GM10266 (cell line): ENCODE measurements around the gene UVRAG.

Experiments
- DNase-seq: peaks from one replicate; pipeline ENCODE4 v3.0.0; 2012; ENCODE audit errors: extremely low spot score
- CTCF ChIP-seq: IDR thresholded peaks from 2 replicates; pipeline ENCODE4 v1.5.1; 2012; ENCODE audit warnings: mild to moderate bottlenecking, low read depth; ENCODE audit not compliant: control insufficient read depth, insufficient read depth; ENCODE audit errors: missing control alignments

The UVRAG gene

GRCh38 chr11:75814677-75815344 is at the start of gene UVRAG:
UVRAG (plus strand) TSS chr11:75815210; CDS start chr11:75815408, 198 bp downstream.
- TF ChIP-seq CTCF, result no peak
- peak; percentile 95 for DNase-seq

- no peak for TF ChIP-seq CTCF
- peak; percentile 71 for DNase-seq
Observed at GRCh38 chr11:75766443-75767227, 48.4 kb upstream of the UVRAG start.

- DNase-seq, result no peak
- no peak for TF ChIP-seq CTCF
Observed at GRCh38 chr11:75767228-75767572, 47.8 kb upstream of the UVRAG start.

GRCh38 chr11:75767793-75768111 is 47.3 kb upstream of the UVRAG start:
- TF ChIP-seq CTCF, result no peak
- no peak for DNase-seq

- TF ChIP-seq CTCF, result peak; percentile 34
- DNase-seq, result peak; percentile 88
Observed at GRCh38 chr11:75768112-75768908, 46.7 kb upstream of the UVRAG start, which contains the start of gene DGAT2. DGAT2 (plus strand) TSS chr11:75768778; CDS start chr11:75768992, 214 bp downstream.

- DNase-seq, result no peak
- peak; percentile 0 for TF ChIP-seq CTCF
Observed at GRCh38 chr11:75768909-75769771, 45.9 kb upstream of the UVRAG start.
